Brain microvascular endothelial cell (primary cell): ENCODE data around the gene CUBN.
A peak's percentile ranks its signal among the peaks of the same experiment; 100 is the strongest.

Experiments
- DNase-seq: peaks from one replicate; pipeline ENCODE4 v3.0.0-alpha.2; 2020
- H3K27ac ChIP-seq: fragments of 250-450 bp; sonication (Bioruptor Pico); 2 replicates; pipeline ENCODE4 v1.5.1; 2020; ENCODE audit warnings: mild to moderate bottlenecking, moderate library complexity
- H3K27me3 ChIP-seq: fragments of 250-450 bp; sonication (Bioruptor Pico); replicated peaks from 2 replicates; pipeline ENCODE4 v1.5.1; 2020; ENCODE audit warnings: mild to moderate bottlenecking
- H3K36me3 ChIP-seq: fragments of 250-450 bp; sonication (Bioruptor Pico); replicated peaks from 2 replicates; pipeline ENCODE4 v1.5.1; 2020; ENCODE audit warnings: mild to moderate bottlenecking
- H3K4me3 ChIP-seq: 2 replicates; pipeline ENCODE4 v1.5.1; 2011; ENCODE audit warnings: low read depth, mild to moderate bottlenecking, control low read depth, low read length, moderate library complexity
- in situ Hi-C: cut with HindIII; loops from 2 replicates; pipeline ENCODE4 v1.10.0; 2017; ENCODE audit warnings: low sequenced_read_pairs, low pct_ligation_motif_present
- TF ChIP-seq, protein P1 (sequence below): IDR thresholded peaks from 2 replicates; pipeline ENCODE4 v1.5.1; 2011; ENCODE audit warnings: low read depth, mild to moderate bottlenecking, moderate library complexity, low read length, control low read depth, inconsistent platforms; ENCODE audit errors: missing control alignments

The CUBN gene

DNA sequence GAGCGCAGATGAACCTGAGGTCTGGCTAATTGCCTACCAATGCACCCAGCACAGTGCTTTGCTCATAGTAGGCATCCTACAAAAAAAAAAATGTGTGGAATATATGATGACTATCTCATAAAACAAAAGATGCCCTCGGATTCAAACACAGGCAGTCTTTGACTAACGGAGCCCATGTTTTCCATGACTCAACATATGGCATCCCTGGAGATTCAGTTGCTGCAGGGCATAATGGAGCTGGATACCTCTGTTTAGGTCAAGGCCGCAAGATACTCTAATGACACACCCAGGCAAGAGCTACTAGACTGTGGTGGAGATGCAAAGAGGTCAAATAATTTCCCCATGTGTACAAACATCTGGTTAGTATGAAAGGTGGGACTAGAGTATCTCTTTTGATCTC, 16.3 kb downstream of the CUBN start:
- Histone ChIP-seq H3K27me3 (no peaks in the 10 kb centered on the region), H3K4me3 (no peak overlapping the region), H3K27ac (no peak overlapping the region), H3K36me3 (no peaks in the 10 kb centered on the region)
- in situ Hi-C loops = no loop called here
- no peak for DNase-seq
- TF ChIP-seq, protein P1, sequence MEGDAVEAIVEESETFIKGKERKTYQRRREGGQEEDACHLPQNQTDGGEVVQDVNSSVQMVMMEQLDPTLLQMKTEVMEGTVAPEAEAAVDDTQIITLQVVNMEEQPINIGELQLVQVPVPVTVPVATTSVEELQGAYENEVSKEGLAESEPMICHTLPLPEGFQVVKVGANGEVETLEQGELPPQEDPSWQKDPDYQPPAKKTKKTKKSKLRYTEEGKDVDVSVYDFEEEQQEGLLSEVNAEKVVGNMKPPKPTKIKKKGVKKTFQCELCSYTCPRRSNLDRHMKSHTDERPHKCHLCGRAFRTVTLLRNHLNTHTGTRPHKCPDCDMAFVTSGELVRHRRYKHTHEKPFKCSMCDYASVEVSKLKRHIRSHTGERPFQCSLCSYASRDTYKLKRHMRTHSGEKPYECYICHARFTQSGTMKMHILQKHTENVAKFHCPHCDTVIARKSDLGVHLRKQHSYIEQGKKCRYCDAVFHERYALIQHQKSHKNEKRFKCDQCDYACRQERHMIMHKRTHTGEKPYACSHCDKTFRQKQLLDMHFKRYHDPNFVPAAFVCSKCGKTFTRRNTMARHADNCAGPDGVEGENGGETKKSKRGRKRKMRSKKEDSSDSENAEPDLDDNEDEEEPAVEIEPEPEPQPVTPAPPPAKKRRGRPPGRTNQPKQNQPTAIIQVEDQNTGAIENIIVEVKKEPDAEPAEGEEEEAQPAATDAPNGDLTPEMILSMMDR = no peak

GRCh38 chr10:17112566-17112965, 17.0 kb downstream of the CUBN start:
- TF ChIP-seq, protein P1 = no peak
- Histone ChIP-seq H3K27ac (no peak overlapping the region), H3K36me3 (no peaks in the 10 kb centered on the region), H3K27me3 (no peaks in the 10 kb centered on the region), H3K4me3 (no peak overlapping the region)
- no peak for DNase-seq
- in situ Hi-C loops = no loop called here

- TF ChIP-seq, protein P1 = no peak
- in situ Hi-C loops = no loop called here
- Histone ChIP-seq H3K4me3 (no peak overlapping the region), H3K27me3 (no peaks in the 10 kb centered on the region), H3K36me3 (no peaks in the 10 kb centered on the region), H3K27ac (no peak overlapping the region)
- peak; percentile 60 for DNase-seq
These were observed 20.0 kb downstream of the CUBN start for GRCh38 chr10:17109475-17110207.

GRCh38 chr10:17109046-17109445, 20.6 kb downstream of the CUBN start:
- TF ChIP-seq, protein P1 = no peak
- in situ Hi-C loops = no loop called here
- no peaks in the 10 kb centered on the region for H3K27me3 ChIP-seq
- DNase-seq = no peak
- no peak overlapping the region for H3K4me3 ChIP-seq
- H3K36me3 ChIP-seq = no peaks in the 10 kb centered on the region
- no peak overlapping the region for H3K27ac ChIP-seq

DNA sequence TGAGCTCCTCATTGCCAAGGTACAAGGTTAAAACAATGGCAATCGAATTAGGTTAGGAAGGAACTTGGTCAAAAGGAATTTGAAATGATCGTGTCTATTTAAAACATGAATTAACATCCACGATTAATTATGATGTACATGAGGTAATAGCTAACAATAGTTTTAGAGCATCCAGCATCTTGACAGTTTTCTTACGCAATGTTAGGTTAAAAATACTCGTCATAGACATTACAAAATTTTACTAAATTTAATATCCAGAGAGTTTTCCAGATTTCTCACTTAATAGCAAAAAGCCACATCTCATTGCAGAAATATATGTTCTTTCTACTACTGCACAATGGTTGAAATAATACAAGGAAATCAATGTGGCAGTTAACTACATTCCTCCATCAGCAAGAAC, 22.6 kb downstream of the CUBN start:
- H3K36me3 ChIP-seq = no peaks in the 10 kb centered on the region
- H3K4me3 ChIP-seq = no peak overlapping the region
- H3K27ac ChIP-seq = no peak overlapping the region
- in situ Hi-C loops = no loop called here
- H3K27me3 ChIP-seq = no peaks in the 10 kb centered on the region
- no peak for DNase-seq
- TF ChIP-seq, protein P1 = no peak

- no peaks in the 10 kb centered on the region for H3K36me3 ChIP-seq
- TF ChIP-seq, protein P1 = no peak
These were observed 27.7 kb downstream of the CUBN start for GRCh38 chr10:17101910-17102266.

More at GRCh38 chr10:17101910-17102266, 27.7 kb downstream of the CUBN start:
- Histone ChIP-seq H3K4me3 (no peak overlapping the region), H3K27me3 (no peaks in the 10 kb centered on the region), H3K27ac (no peak overlapping the region)
- DNase-seq = no peak
- in situ Hi-C loops = no loop called here
